GM12878 (cell line): ENCODE results near the gene MYOCOS. TPM values are rescaled to one million over a fixed set of nuclear protein-coding genes. Genes with fewer than 3 reads are reported as not detected.

Experiments used
- ATAC-seq: fragments of 200-7000 bp; cut with Tn5 transposase; 3 replicates; pipeline ENCODE4 v1.9.1; 2020; ENCODE audit warnings: mild to moderate bottlenecking, moderate library complexity
- BruUV-seq: library from RNA; stranded (reverse); fragments of 400-500 nt; replicated peaks from 2 replicates; lab custom pipeline; 2021; lab: Mats Ljungman, UMichigan
- CTCF ChIA-PET: fragments of 300-600 bp; sonication (Branson Sonifier 250); formaldehyde crosslinking; extraction: SDS; loops from one replicate; lab custom pipeline; 2021; ENCODE audit warnings: inconsistent platforms; lab: Yijun Ruan, JAX
- POLR2A ChIA-PET: fragments of 350-600 bp; formaldehyde crosslinking; extraction: SDS; loops from one replicate; lab custom pipeline; 2021; ENCODE audit warnings: inconsistent platforms; lab: Charles Lee
- RAD21 ChIA-PET: fragments of 300-600 bp; sonication (Branson Sonifier 250); formaldehyde crosslinking; loops from one replicate; lab custom pipeline; 2023; ENCODE audit warnings: antibody characterized with exemption; ENCODE audit not compliant: unreplicated experiment; lab: Charles Lee
- SMC1A ChIA-PET: fragments of 300-600 bp; sonication (Branson Sonifier 250); formaldehyde crosslinking; loops from one replicate; lab custom pipeline; 2023; ENCODE audit not compliant: unreplicated experiment, uncharacterized antibody; lab: Charles Lee
- DNase-seq: peaks from one replicate; pipeline ENCODE4 v3.0.0-alpha.2; 2011; ENCODE audit warnings: low read depth, low spot score
- FAIRE-seq: peaks from 3 replicates; lab custom pipeline; 2011; peaks lifted over from hg19 to GRCh38; lab: Jason Lieb, UNC
- H2AFZ ChIP-seq: 2 replicates; pipeline ENCODE4 v1.6.0; 2011; ENCODE audit warnings: low read depth, low read length, control low read depth; ENCODE audit not compliant: control insufficient read depth
- H3K27ac ChIP-seq: 2 replicates; pipeline ENCODE4 v1.5.1; 2011; ENCODE audit warnings: control low read depth; ENCODE audit not compliant: control insufficient read depth, insufficient read depth
- H3K27me3 ChIP-seq, 2 experiments: replicated peaks in 1 of 2; 2 replicates each; pipeline versions ENCODE4 v1.6.0 to v1.6.1; 2011; ENCODE audit warnings: low read length in 1 of 2; ENCODE audit not compliant: control insufficient read depth in 2 of 2, insufficient read depth in 2 of 2
- H3K36me3 ChIP-seq, 2 experiments: 2 replicates each; pipeline ENCODE4 v1.5.1; 2011; ENCODE audit warnings: low read length in 1 of 2; ENCODE audit not compliant: control insufficient read depth in 2 of 2, insufficient read depth in 2 of 2
- H3K4me1 ChIP-seq: 2 replicates; pipeline ENCODE4 v1.6.1; 2011; ENCODE audit warnings: mild to moderate bottlenecking, low read length, moderate library complexity, mixed read lengths; ENCODE audit not compliant: control insufficient read depth, insufficient read depth
- H3K4me2 ChIP-seq: 2 replicates; pipeline ENCODE4 v1.6.0; 2011; ENCODE audit warnings: control low read depth; ENCODE audit not compliant: control insufficient read depth, insufficient read depth
- H3K4me3 ChIP-seq: fragments of 200-600 bp; sonication (generic); 2 replicates; pipeline ENCODE4 v1.5.1; 2016
- H3K79me2 ChIP-seq: 2 replicates; pipeline ENCODE4 v1.6.0; 2011; ENCODE audit warnings: low read length; ENCODE audit not compliant: control insufficient read depth, insufficient read depth
- H3K9ac ChIP-seq: 2 replicates; pipeline ENCODE4 v1.8.0; 2011; ENCODE audit warnings: low read length, control low read depth, mixed read lengths; ENCODE audit not compliant: control insufficient read depth, insufficient read depth
- H3K9me3 ChIP-seq: replicated peaks from 3 replicates; pipeline ENCODE4 v1.5.1; 2011; ENCODE audit warnings: mild to moderate bottlenecking, low read length; ENCODE audit not compliant: control insufficient read depth, insufficient read depth
- H4K20me1 ChIP-seq: 2 replicates; pipeline ENCODE4 v1.6.0; 2011; ENCODE audit not compliant: control insufficient read depth, insufficient read depth
- CBFB ChIP-seq: IDR thresholded peaks from 2 replicates; pipeline ENCODE4 v1.6.1; 2016; ENCODE audit warnings: antibody characterized with exemption, low read depth
- E4F1 ChIP-seq: fragments of 450-650 bp; IDR thresholded peaks from 2 replicates; pipeline ENCODE4 v1.6.1; 2018; ENCODE audit warnings: borderline replicate concordance, mild to moderate bottlenecking; ENCODE audit not compliant: partially characterized antibody
- IKZF1 ChIP-seq: fragments of 450-650 bp; conservative IDR thresholded peaks from 2 replicates; pipeline ENCODE4 v1.6.1; 2017; ENCODE audit warnings: antibody characterized with exemption, mild to moderate bottlenecking
- MYC ChIP-seq: IDR thresholded peaks from 2 replicates; pipeline ENCODE4 v1.6.1; 2011; ENCODE audit warnings: mild to moderate bottlenecking, low read length, moderate library complexity, inconsistent platforms; ENCODE audit not compliant: insufficient read depth, insufficient replicate concordance, insufficient read length, severe bottlenecking
- RB1 ChIP-seq: fragments of 450-650 bp; formaldehyde crosslinking; IDR thresholded peaks from 2 replicates; pipeline ENCODE4 v1.6.1; 2017; ENCODE audit warnings: mild to moderate bottlenecking, borderline replicate concordance
- ZNF24 ChIP-seq: fragments of 450-650 bp; IDR thresholded peaks from 2 replicates; pipeline ENCODE4 v1.6.1; 2017; ENCODE audit warnings: antibody characterized with exemption, mild to moderate bottlenecking
- WGBS: methylation state at CpG from one replicate; pipeline ENCODE4 v1.1.6; 2016; ENCODE audit warnings: low lambda C conversion rate; ENCODE audit not compliant: insufficient replicate concordance, insufficient coverage; ENCODE audit errors: missing lambda C conversion rate; 5-methylcytosine and 5-hydroxymethylcytosine counted together
- in situ Hi-C: fragments of 300-500 bp; cut with MboI; formaldehyde crosslinking; loops from 9 replicates; pipeline ENCODE4 v1.14.3; 2018; ENCODE audit warnings: mixed read lengths
- intact Hi-C: fragments of 100-400 bp; cut with micrococcal nuclease; formaldehyde crosslinking; loops from one replicate; pipeline ENCODE4 v1.14.2; 2022; ENCODE audit not compliant: unreplicated experiment
- polyA plus RNA-seq, 11 experiments: library from polyadenylated mRNA; depleted of rRNA in 4 of 11; unstranded in 6 of 11; stranded (reverse) in 5 of 11; fragments of >200 nt; fragmentation: Nextera tagmentation in 4 of 11; fragmentation: Illumina TruSeq in 1 of 11; extraction: Ambion mirVana in 4 of 11; extraction: Trizol in 1 of 11; gene quantifications; 1 replicate in 1 of 11; 2 replicates in 10 of 11; pipeline versions ENCODE4 v1.2.1 to v1.2.3, GENCODE V29; 2011 to 2016; ENCODE audit warnings: inconsistent platforms in 2 of 11, missing spikeins in 2 of 11, low read depth in 1 of 11
- total RNA-seq, 4 experiments: library from RNA; depleted of rRNA in 3 of 4; stranded (reverse); fragments of >200 nt in 3 of 4; fragmentation: Illumina TruSeq in 1 of 4; extraction: Trizol in 1 of 4; gene quantifications; 2 replicates each; pipeline versions ENCODE4 v1.2.1 to v1.2.3, GENCODE V29; 2013 to 2021

Gene MYOCOS
- total and polyA plus RNA-seq, 10 of the 15 experiments (the other 5 are each of a cell fraction or from before 2014, with no cell fraction given) = 0.12 to 0.24 (median 0.16) TPM; not detected in 4

DNA sequence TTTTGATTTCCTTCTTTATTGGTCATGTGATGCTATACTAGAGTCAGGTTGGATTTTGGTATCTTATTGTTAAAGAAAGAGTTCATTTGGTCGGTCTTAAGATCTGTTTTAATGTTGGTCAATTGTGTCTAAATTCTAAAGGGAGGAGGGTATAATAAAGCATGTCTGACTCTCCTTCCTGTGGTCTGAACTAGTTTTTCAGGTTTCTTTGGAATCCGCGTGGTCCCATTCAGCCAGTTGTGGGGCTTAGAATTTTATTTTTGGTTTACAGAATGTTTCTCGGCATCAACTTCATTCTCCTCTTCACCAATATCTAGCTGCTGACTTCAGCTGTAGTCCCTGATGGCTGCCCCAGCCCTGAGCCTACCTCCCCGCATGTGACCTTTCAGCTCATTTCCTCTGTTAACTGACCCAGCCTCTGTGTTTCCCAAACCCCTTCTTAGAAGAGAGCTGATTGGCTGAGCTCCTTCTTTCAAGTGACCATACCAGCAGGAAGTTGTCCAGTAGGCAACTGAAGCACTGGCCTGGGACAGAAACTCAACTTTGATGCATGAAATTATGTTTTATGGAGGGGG lies 39.1 kb downstream of the MYOCOS start:
- no peak for FAIRE-seq
- intact Hi-C loops (no loop called here), in situ Hi-C loops (no loop called here)
- Histone ChIP-seq H4K20me1 (no peaks in the 10 kb centered on the region), H2AFZ (no peak overlapping the region), H3K27ac (no peak overlapping the region), H3K4me1 (no peaks in the 10 kb centered on the region), H3K4me2 (no peak overlapping the region), H3K9me3 (no peaks in the 10 kb centered on the region), H3K79me2 (no peaks in the 10 kb centered on the region), H3K4me3 (no peak overlapping the region), H3K9ac (no peak overlapping the region), H3K36me3 (no peaks in the 10 kb centered on the region), H3K27me3 (no peaks in the 10 kb centered on the region; a peak in 1 of 4 replicates)
- ChIA-PET SMC1A (interaction anchor here (0.6 kb wide), 1 partner anchor 22 kb away, joined by 3 read pairs; no protein-coding TSS in a partner anchor), POLR2A (interaction anchor here (0.5 kb wide), 1 partner anchor 61 kb away, joined by 3 read pairs; no protein-coding TSS in a partner anchor), CTCF (interaction anchor here (0.7 to 1.4 kb wide), 4 partner anchors 14 to 17 kb away, joined by 3 to 4 read pairs (median 3); no protein-coding TSS in a partner anchor), RAD21 (interaction anchor here (1.3 kb wide), 1 partner anchor 82 kb away, joined by 3 read pairs; no protein-coding TSS in a partner anchor)
- no TSS peak for BruUV-seq
- no peak for ATAC-seq
- no peak for DNase-seq
- WGBS = 63% methylated on average over 5 of the region's 5 CpGs
- TF ChIP-seq ZNF24 (no peak), CBFB (no peak), E4F1 (no peak), IKZF1 (no peak), MYC (no peak), RB1 (no peak)
